GM18511 (cell line): ENCODE data around the gene SH3BP2.

Experiments
- ATAC-seq: cut with Tn5 transposase; IDR thresholded peaks from one replicate; pipeline ENCODE4 v1.9.1; 2021; ENCODE audit warnings: mild to moderate bottlenecking, moderate library complexity; ENCODE audit not compliant: unreplicated experiment

The SH3BP2 gene

GRCh38 chr4:2849267-2850152 is 56.6 kb downstream of the SH3BP2 start:
- no peak for ATAC-seq

- ATAC-seq: no peak
Observed at GRCh38 chr4:2850966-2851798, 58.3 kb downstream of the SH3BP2 start.

- ATAC-seq: peak; percentile 68
Observed at GRCh38 chr4:2852481-2852921, 59.6 kb downstream of the SH3BP2 start.

- no peak for ATAC-seq
Observed at GRCh38 chr4:2855584-2855983, 62.7 kb downstream of the SH3BP2 start.

GRCh38 chr4:2856266-2856665 is 63.4 kb downstream of the SH3BP2 start:
- ATAC-seq: no peak

- no peak for ATAC-seq
Observed at GRCh38 chr4:2857349-2857927, 64.6 kb downstream of the SH3BP2 start.

GRCh38 chr4:2858451-2859217 is 65.7 kb downstream of the SH3BP2 start:
- ATAC-seq: no peak

- ATAC-seq: no peak
Observed at GRCh38 chr4:2859514-2859913, 66.6 kb downstream of the SH3BP2 start.

GRCh38 chr4:2860391-2861348 is 67.8 kb downstream of the SH3BP2 start:
- ATAC-seq: no peak

- ATAC-seq: no peak
Observed at GRCh38 chr4:2861631-2862436, 68.9 kb downstream of the SH3BP2 start.

GRCh38 chr4:2862528-2862927 is 69.6 kb downstream of the SH3BP2 start:
- ATAC-seq: no peak

GRCh38 chr4:2863649-2864048 is 70.8 kb downstream of the SH3BP2 start:
- no peak for ATAC-seq

GRCh38 chr4:2865196-2865780 is 72.4 kb downstream of the SH3BP2 start:
- no peak for ATAC-seq

GRCh38 chr4:2866160-2866861 is 73.4 kb downstream of the SH3BP2 start:
- ATAC-seq: no peak

- ATAC-seq: no peak
Observed at GRCh38 chr4:2866891-2867290, 74.0 kb downstream of the SH3BP2 start.

GRCh38 chr4:2867758-2868491 is 75.0 kb downstream of the SH3BP2 start:
- ATAC-seq: no peak

- ATAC-seq: no peak
Observed at GRCh38 chr4:2868877-2869487, 76.1 kb downstream of the SH3BP2 start.
